GM12874 (cell line): Measurements from ENCODE around the gene MRPL51.

Experiments
- TF ChIP-seq, protein P1 (sequence below): IDR thresholded peaks from 2 replicates; pipeline ENCODE4 v1.5.1; 2011; ENCODE audit warnings: low read depth, mild to moderate bottlenecking, control low read depth, low read length, moderate library complexity; ENCODE audit not compliant: insufficient read depth

Gene MRPL51

DNA sequence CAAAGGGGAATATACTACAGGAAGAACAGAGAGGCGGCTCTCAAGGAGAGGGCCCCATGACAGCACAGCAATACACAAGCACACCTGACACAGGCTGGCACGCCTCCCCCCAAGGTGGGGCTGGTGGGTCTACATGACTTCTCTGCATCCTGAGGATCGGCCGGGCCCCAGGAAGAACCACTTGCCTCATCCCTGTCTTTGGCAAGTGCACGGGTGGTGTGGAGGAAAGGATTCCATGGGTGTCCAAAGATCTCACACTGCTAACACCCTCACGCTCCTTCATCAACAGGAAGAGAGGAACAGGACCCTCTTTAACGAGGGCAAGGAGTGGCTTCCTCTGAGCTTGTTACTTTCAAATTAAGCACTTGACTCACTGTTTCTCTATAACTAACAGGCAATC, 29.8 kb downstream of the MRPL51 start:
- TF ChIP-seq, protein P1, sequence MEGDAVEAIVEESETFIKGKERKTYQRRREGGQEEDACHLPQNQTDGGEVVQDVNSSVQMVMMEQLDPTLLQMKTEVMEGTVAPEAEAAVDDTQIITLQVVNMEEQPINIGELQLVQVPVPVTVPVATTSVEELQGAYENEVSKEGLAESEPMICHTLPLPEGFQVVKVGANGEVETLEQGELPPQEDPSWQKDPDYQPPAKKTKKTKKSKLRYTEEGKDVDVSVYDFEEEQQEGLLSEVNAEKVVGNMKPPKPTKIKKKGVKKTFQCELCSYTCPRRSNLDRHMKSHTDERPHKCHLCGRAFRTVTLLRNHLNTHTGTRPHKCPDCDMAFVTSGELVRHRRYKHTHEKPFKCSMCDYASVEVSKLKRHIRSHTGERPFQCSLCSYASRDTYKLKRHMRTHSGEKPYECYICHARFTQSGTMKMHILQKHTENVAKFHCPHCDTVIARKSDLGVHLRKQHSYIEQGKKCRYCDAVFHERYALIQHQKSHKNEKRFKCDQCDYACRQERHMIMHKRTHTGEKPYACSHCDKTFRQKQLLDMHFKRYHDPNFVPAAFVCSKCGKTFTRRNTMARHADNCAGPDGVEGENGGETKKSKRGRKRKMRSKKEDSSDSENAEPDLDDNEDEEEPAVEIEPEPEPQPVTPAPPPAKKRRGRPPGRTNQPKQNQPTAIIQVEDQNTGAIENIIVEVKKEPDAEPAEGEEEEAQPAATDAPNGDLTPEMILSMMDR = no peak

DNA sequence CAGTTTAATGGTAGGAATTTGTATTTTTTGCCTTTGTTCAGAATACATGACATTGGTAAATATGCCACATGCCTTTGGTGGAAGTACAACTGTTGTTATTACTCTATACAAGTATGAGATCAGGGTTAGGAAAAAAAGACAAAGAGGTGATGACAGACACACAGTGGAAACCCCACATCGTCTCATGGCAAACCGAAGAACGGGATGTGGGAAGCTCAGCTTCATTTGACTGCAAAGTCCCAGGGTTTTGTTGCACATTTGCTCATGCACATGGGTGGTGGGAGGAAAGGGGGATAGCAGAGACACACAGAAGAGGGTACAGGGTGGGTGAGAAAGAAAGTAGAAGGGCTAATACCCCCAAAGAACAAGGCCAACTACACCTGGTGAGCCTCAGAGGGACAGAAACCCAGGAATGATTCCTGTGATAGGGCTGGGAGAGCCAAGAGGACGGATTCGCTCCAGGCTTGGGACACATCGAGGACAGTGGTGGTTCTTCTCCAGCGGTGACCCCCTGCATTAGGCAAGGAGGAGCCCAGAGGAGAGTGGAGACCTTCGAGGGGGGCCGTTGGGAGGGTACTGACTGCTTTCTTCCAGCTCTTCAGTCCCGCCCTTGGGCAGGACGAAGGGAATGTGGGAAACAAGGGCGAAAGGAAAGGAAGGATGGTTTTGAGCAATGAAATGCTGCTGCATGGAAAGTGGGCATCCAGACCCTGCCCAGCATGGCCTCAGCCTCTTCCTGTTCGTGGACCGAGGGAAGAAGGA, 30.6 kb downstream of the MRPL51 start:
- TF ChIP-seq, protein P1 = no peak

DNA sequence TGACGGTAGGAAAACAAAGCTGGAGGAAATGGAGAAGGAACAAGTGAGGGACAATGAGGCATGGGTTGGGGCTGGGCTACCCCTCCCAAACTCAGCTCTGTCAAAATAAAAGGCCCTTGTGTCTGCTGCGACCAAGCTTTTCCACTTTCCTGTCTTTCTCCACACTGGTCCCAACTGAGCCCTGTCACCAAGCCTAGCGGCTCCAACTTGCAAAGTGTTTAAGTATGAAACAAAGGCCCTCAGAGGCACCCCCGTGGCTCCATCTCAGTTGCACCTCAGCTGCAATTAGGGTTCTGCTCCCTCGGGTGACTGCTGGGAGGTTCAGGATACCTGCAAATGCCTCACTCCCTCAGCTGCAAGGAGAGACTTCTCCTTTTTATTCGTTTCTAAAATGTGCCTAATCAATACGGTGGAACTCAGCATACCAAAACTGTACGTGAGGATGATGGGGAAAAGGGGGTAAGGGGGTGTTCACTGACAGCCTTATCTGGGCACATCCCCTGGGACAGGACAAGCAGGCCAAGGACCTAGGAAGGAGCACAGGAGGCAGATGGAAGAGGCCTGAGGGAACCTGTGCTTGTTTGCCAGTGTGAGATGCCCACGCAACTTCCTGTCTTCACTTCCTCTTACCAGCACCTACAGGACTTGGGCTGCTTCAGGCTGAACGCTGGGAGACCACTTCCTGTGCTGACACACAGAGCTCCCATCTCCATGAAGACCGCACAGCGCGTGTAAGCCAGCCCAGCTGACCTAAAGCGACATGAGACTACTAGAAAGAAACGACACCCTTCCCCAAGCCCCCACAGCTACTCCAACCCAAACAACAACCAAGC, 31.4 kb downstream of the MRPL51 start:
- TF ChIP-seq, protein P1 = no peak

DNA sequence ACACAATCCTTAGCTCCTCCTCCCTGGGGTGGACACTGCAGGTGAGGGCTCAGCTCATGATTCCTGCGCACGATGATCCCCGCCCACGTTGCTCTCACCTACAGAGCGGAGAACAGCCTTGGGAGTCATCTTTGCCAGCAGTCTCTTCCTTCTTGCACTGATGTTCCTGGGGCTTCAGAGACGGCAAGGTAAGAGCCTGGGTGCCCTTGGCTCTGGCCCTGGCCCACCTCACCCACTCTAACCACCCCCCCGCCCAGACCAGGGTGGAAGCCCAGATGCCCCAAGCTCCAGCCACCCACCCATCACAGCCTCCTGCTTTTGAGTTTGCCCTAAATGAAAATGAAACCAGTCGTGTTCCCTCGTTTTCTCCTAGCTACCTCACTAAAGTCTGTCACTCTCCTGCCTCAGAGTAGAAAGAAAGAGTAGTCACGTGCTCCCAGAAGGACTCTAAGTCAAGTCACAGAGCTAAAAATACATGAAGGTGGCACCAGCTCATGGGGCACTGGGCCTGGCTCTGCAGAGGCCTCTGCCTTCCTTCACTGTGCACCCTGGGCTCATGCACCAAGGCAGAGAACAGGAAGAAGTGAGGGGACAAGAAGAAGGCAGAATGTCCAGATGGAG, 32.2 kb downstream of the MRPL51 start:
- TF ChIP-seq, protein P1 = no peak

DNA sequence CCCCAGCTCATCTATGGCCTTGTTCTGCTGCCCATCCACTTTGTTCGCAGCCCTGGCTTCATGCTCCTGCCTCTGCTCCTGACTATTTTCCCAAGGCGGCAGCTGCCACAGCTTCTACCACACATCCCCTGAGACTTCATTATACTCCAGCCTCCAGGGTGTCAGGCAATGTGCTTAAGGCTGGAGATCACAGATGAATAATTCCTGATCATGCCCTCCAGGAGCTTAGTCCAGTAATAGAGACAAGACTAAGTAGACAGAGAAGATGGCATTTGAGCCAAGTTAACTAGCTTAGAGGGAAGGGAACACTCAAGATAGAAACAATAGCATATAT, 34.1 kb downstream of the MRPL51 start:
- TF ChIP-seq, protein P1 = no peak

DNA sequence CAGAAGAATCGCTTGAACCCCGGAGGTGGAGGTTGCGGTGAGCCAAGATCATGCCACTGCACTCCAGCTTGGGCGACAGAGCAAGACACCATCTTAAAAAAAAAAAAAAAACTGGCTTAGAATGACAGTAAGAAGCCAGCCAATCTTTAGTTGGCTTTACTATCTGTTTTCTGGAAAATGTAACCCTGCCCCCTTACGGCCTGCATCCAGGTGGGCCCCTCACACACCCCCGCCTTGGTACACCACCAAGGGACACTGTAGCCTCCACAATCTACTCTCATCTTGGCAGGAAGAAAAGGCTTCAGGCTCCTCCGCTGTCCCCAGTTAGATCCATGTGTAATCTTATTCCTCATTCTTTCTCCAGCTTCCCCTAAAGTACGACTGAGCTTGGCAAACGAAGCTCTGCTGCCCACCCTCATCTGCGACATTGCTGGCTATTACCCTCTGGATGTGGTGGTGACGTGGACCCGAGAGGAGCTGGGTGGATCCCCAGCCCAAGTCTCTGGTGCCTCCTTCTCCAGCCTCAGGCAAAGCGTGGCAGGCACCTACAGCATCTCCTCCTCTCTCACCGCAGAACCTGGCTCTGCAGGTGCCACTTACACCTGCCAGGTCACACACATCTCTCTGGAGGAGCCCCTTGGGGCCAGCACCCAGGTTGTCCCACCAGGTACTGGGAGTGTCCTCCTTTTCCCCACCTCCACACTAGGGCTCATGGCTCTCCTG, 34.6 kb downstream of the MRPL51 start:
- TF ChIP-seq, protein P1 = no peak
